ENCODE measurements around the gene TNRC6C.

The TNRC6C gene

DNA sequence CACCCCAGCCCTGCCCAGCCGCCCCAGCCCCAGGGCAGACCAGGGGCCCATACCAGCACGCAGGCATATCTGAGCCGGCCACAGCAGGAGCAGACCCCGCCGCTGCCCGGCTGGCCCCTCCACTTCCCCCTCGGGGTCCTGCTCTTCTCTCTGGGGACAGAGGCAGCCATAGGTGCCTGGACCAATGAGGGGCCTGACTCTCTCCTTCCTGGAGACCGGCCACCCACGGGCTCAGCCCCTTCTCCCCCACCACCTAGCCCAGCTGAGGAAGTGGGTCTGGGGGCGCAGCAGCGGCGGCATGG lies 166.3 kb downstream of the TNRC6C start:
- DNase-seq (ENCODE audit: low read depth in 2 of 2): no peak

DNA sequence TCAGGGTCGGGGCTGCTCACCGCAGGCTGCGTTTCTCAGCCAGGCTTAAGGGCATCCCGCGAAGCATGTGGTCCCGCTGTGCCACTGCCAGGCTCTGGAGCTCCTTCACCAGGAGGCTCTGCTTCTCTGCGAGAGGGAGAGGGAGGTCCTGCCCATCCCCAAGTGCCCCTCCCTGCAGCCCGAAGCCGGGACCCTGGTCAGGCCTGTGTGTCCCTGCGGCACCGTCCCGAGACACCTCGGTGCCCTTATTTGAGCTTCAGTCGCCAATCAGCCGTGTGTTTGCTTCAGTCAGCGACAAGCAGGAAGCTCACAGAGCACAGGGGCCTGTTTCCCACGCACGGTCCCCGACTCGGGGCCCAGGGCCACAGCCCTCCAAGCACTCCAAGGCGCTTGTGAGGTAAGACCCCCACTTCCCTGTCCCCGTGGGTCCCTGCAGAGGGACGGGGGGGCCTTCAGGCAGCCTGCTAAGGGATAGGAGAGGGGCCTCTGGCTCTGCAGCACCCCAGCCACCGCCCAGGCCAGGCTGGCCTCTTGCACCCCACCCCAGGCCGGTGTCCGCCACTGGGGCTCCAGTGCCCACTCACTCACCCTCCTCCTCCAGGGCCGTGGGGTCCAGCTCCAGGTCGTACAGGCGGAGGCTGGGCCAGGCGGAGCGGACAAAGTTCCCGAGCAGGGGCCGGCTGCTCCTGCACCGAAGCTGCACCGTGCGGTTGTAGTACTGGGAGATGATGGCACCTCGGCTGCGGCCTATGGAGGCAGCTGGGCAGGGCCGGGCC lies 166.8 kb downstream of the TNRC6C start:
- DNase-seq (ENCODE audit: low read depth in 2 of 2): no peak

- no peak for DNase-seq (ENCODE audit: low read depth in 2 of 2)
Measured at GRCh38 chr17:78125976-78126894, 167.7 kb downstream of the TNRC6C start.

- no peak for DNase-seq (ENCODE audit: low read depth in 2 of 2)
Measured at GRCh38 chr17:78126895-78127238, 168.4 kb downstream of the TNRC6C start.

DNA sequence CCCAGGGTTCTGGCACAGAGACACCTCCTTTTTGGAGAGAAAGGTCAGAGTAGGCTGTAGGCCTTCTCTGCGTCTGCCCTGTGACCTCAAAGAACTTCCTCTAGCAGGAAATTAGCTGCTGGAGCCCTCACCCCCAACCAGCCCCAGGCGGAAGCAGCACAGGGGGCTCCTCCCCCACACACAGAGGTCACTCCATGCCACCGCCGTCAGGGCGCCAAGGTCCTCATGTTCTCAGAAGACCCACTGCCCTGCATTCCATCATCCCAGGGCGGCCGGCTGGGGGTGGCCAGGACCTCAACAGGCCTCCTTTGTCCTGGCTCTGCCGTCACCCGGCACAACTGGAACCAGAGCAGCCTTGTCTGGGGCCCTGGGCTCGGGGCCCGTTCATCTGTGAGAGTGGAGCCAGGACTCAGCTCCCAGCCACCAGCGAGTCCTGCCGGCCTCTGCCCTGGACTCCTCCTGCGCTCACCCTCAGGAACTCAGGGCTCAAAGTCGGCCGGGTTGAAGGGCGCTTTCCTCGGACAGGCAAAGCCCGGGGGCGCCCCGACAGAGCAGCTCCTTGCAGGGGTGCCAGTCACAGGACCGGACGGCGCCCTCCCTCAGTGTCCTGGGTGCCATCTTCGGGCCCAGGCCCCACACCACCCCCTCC lies 168.9 kb downstream of the TNRC6C start:
- DNase-seq (ENCODE audit: low read depth in 2 of 2): peak in 1 of 2 donors; percentile 54

GRCh38 chr17:78127888-78128550 lies 169.5 kb downstream of the TNRC6C start:
- DNase-seq (ENCODE audit: low read depth in 2 of 2): no peak

- peak; percentile 55 to 65 for DNase-seq (ENCODE audit: low read depth in 2 of 2)
Measured at GRCh38 chr17:78128551-78129350, 170.2 kb downstream of the TNRC6C start, which contains the start of gene TMC6. TSS of gene TMC6 (minus strand) at chr17:78128755. CDS start at chr17:78126832, 1,923 bp downstream.

DNA sequence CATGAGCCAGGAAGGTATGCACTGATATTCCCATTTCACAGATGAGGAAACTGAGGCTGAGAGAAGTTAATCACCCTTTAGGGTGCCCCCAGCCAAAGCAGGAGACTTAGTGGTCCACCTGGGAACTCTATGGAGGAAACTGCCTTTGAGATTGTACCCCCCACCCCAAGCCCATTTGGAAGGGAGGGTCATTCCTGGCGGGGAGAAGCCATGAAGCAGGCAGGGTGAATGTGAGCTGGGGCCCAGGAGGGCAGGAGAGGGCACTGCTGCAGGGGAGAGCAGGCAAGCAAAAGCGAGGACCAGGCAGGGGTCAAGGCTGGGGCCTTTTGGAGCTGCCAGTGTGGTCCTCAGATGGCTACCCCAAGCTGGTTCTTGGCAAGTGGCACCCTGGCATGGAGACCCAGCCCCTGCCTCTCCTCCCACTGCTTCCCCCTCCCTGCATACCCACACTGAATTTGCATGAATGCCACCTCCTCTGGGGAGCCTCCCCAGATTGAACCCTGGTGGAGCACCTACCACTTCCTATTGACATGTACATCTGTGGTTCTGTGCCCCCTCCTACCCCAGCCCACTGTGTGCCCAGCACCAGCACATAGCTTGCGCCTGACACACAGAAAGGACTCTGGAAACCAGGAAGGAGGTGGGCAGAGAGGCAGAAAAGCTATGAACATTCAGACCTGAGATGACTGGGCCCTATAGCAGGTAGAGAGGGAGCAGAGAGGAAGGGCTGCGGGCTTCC lies 171.0 kb downstream of the TNRC6C start:
- no peak for DNase-seq (ENCODE audit: low read depth in 2 of 2)

GRCh38 chr17:78130090-78130436 lies 171.6 kb downstream of the TNRC6C start:
- no peak for DNase-seq (ENCODE audit: low read depth in 2 of 2)

- DNase-seq (ENCODE audit: low read depth in 2 of 2): peak; percentile 62 to 64
Measured at GRCh38 chr17:78130437-78131101, 172.1 kb downstream of the TNRC6C start, which contains the start of gene TMC8. TSS of gene TMC8 (plus strand) at chr17:78130771. CDS start at chr17:78131589, 818 bp downstream.

- DNase-seq (ENCODE audit: low read depth in 2 of 2): no peak
Measured at GRCh38 chr17:78131172-78132083, 172.9 kb downstream of the TNRC6C start.

DNA sequence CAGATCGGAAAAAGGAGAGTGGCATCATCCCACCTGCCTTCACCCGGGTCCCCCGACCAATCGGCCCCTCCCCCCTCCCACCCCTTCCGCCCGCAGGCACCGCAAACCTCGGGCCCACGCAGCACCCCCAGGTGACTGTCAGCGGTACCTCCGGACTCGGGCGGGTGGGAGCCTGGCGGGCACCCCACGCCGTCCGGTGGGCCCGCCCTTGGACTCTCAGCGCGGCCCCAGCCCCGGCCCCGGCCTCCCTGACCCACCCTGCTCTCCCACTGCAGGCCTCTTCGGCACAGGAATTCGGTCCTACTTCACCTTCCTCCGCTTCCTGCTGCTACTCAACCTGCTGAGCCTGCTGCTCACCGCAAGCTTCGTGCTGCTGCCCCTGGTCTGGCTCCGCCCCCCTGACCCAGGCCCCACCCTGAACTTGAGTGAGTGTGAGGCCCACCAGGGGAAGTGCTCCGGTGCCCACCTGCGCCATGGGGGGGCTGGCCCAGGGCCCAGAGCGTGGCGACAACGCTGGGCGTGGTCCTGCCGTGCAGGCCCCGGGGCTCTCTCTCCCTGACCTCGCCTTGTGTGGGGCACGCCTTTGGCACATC lies 173.7 kb downstream of the TNRC6C start:
- peak in 1 of 2 donors; percentile 54 for DNase-seq (ENCODE audit: low read depth in 2 of 2)

DNA sequence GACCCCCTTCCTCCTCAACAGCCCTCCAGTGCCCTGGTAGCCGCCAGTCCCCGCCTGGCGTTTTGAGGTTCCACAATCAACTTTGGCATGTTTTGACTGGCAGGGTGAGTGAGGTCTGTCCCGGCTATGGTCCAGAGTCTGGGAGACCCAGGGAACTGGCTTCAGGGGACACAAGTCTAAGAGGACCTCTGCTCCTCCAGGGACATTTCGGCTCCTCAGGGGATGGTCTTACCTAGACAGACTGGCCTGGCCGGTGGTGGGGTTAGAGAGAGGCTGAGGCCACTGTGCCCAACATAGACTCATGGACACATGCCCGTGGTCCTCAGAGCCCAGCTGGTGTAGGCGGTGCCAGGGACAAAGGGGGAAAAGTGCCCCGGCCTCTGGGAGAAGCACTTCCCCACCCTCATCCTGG lies 174.3 kb downstream of the TNRC6C start:
- no peak for DNase-seq (ENCODE audit: low read depth in 2 of 2)

DNA sequence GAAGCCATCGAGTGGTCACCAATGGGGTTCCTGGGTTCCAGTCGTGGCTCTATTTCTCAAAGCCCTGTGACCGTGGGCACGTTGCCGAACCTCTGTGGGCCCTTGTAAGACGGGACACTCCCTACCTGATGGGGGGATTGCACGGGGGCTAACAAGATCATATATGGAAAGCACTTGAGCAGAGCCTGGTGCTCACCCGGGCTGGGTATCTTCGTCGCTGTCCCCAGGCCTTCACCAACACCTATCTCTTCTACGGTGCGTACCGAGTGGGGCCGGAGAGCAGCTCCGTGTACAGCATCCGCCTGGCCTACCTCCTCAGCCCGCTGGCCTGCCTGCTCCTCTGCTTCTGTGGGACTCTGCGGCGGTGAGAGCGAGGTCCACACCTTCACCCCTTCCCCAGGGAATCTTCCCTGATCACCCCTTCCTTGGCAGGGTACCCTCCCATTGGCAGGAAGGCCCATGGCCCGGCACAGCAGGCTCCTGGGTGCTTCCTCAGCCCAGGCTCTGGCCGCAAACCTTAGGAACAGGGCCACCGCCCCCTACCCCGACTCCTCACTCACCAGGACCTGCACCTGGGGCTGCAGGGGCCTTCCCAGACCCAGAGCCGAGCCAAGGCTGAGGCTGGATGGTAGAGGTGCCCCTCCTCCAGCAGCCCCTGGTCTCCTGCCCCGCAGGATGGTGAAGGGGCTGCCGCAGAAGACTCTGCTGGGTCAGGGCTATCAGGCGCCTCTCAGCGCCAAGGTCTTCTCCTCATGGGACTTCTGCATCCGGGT lies 174.9 kb downstream of the TNRC6C start:
- DNase-seq (ENCODE audit: low read depth in 2 of 2): no peak

DNA sequence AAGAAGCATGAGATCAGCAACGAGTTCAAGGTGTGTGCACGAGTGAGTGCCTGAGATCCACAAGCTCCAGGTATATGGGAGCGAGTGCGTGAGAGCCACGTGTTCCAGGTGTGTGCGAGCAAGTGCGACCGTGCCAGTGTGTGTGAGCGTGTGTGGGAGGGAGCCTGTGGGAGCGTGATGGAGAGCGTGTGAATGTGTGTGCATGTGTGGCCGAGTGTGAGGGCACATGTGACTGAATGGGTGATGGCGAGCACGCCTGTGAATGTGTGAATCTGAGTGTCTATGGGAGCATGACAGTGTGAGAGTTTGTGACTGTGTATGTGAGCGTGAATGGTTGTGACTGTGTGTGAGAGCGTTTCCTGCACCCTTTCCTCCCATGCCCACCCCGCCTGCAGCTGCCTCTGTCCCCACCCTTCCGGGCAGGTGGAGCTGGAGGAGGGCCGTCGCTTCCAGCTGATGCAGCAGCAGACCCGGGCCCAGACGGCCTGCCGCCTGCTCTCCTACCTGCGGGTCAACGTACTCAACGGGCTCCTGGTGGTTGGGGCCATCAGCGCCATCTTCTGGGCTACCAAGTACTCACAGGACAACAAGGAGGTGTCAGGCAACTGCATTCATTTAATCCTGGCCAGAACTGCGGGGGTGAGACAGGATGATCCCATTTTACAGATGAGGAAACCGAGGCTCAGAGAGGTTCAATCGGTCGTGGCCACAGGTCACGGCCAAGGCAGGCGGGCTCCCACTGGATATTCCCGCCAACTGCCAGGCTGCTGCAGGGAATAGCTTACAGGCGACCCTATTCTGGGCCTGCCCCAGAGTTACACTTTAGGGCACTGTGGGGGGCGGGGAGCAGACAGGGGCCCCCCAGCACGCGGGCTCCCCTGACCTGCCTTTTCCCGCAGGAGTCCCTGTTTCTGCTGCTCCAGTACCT lies 175.7 kb downstream of the TNRC6C start:
- DNase-seq (ENCODE audit: low read depth in 2 of 2): peak; percentile 51 to 68

DNA sequence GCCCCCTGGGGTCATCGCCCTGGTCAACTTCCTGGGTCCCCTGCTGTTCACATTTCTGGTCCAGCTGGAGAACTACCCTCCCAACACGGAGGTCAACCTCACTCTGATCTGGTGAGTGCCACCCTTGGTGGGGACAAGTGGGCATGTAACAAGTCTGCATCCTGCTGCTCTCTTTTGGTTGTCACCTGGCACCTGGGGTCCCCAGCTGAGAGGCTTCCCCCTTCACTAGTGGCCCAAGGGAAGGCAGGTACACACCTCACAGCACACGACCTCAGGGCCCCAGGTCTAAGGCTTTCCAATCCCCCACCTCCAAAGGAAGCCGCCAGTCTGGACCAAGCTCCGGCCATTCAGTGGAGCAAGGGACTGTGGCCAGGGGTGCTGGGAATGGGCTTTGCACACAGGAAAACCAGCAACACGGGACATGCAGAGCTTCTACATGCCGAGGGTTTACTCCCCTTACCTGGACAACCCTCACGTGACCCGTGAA lies 176.4 kb downstream of the TNRC6C start:
- DNase-seq (ENCODE audit: low read depth in 2 of 2): no peak
